A549 (cell line): ENCODE results near the gene TM9SF4. TPM values are rescaled to one million over a fixed set of nuclear protein-coding genes. Genes with fewer than 3 reads are reported as not detected.

ENCODE experiments used
- ATAC-seq, 2 experiments: fragments of 200-7000 bp in 1 of 2; fragments of >200 bp in 1 of 2; cut with Nextera tagmentation in 1 of 2; cut with Tn5 transposase in 1 of 2; 3 replicates each; pipeline versions ENCODE4 v1.8.0 to v1.9.1; 2018 to 2020; ENCODE audit warnings: mild to moderate bottlenecking in 1 of 2, moderate library complexity in 1 of 2
- CTCF ChIA-PET: fragments of 300-600 bp; sonication (Branson Sonifier 250); formaldehyde crosslinking; extraction: SDS; loops from one replicate; lab custom pipeline; 2021; ENCODE audit warnings: antibody characterized with exemption, inconsistent platforms; lab: Yijun Ruan, JAX
- POLR2A ChIA-PET: fragments of 350-600 bp; formaldehyde crosslinking; extraction: SDS; loops from one replicate; lab custom pipeline; 2021; ENCODE audit warnings: antibody characterized with exemption, inconsistent platforms; lab: Yijun Ruan, JAX
- DNase-seq, 2 experiments: peaks; one replicate each; pipeline versions ENCODE4 v3.0.0 to v3.0.0-alpha.2; 2011 to 2016; ENCODE audit warnings: low read depth in 1 of 2, low spot score in 1 of 2
- FAIRE-seq: peaks from 2 replicates; lab custom pipeline; 2011; peaks lifted over from hg19 to GRCh38; lab: Jason Lieb, UNC
- H3K27ac ChIP-seq, 2 experiments: fragments of >200 bp; sonication (Bioruptor Twin); formaldehyde crosslinking; 3 replicates each; pipeline ENCODE4 v1.5.1; 2016 to 2017
- H3K4me1 ChIP-seq: fragments of >200 bp; sonication (Bioruptor Twin); formaldehyde crosslinking; 3 replicates; pipeline ENCODE4 v1.6.1; 2016
- H3K4me2 ChIP-seq: fragments of >200 bp; sonication (Bioruptor Twin); formaldehyde crosslinking; 3 replicates; pipeline ENCODE4 v1.6.1; 2016
- H3K4me3 ChIP-seq: fragments of >200 bp; sonication (Bioruptor Twin); formaldehyde crosslinking; 3 replicates; pipeline ENCODE4 v1.5.1; 2016
- H3K9me3 ChIP-seq: fragments of >200 bp; sonication (Bioruptor Twin); formaldehyde crosslinking; 3 replicates; pipeline ENCODE4 v1.6.1; 2016
- BHLHE40 ChIP-seq: IDR thresholded peaks from 2 replicates; pipeline ENCODE4 v1.6.1; 2012; ENCODE audit warnings: low read depth, low read length, inconsistent platforms
- CBX8 ChIP-seq: fragments of 200-600 bp; sonication (generic); IDR thresholded peaks from 2 replicates; pipeline ENCODE4 v1.6.1; 2016
- CHD2 ChIP-seq: fragments of 150-350 bp; IDR thresholded peaks from 2 replicates; pipeline ENCODE4 v1.6.1; 2014; ENCODE audit warnings: low read length; ENCODE audit not compliant: partially characterized antibody
- EP300 ChIP-seq, 2 experiments: fragments of >200 bp; sonication (Bioruptor Twin); formaldehyde crosslinking; IDR thresholded peaks; 2 replicates in 1 of 2; 3 replicates in 1 of 2; pipeline ENCODE4 v1.6.1; 2016 to 2017
- HDAC2 ChIP-seq: fragments of 200-600 bp; sonication (generic); IDR thresholded peaks from 2 replicates; pipeline ENCODE4 v1.6.1; 2016
- HOXB13 ChIP-seq: fragments of 250-450 bp; sonication (Bioruptor Pico); IDR thresholded peaks from 2 replicates; pipeline ENCODE4 v1.5.0; 2020; ENCODE audit warnings: low read depth, mild to moderate bottlenecking, moderate library complexity
- JUN ChIP-seq, 2 experiments: fragments of >200 bp; sonication (Bioruptor Twin); formaldehyde crosslinking; IDR thresholded peaks; 2 replicates in 1 of 2; 3 replicates in 1 of 2; pipeline ENCODE4 v1.6.1; 2016 to 2017
- MAFK ChIP-seq: fragments of 450-650 bp; IDR thresholded peaks from 2 replicates; pipeline ENCODE4 v1.6.1; 2014; ENCODE audit not compliant: partially characterized antibody
- MAZ ChIP-seq: fragments of 150-350 bp; IDR thresholded peaks from 2 replicates; pipeline ENCODE4 v1.6.1; 2014; ENCODE audit warnings: antibody characterized with exemption, low read depth, low read length, borderline replicate concordance
- RAD21 ChIP-seq, 2 experiments: fragments of >200 bp in 1 of 2; sonication (Bioruptor Twin) in 1 of 2; formaldehyde crosslinking in 1 of 2; IDR thresholded peaks in 1 of 2; conservative IDR thresholded peaks in 1 of 2; 2 replicates in 1 of 2; 3 replicates in 1 of 2; pipeline ENCODE4 v1.6.1; 2012 to 2018; ENCODE audit warnings: inconsistent platforms in 1 of 2
- RNF2 ChIP-seq: fragments of 200-600 bp; sonication (generic); IDR thresholded peaks from 2 replicates; pipeline ENCODE4 v1.6.1; 2016; ENCODE audit warnings: low read depth, mild to moderate bottlenecking, antibody characterized with exemption, moderate library complexity, borderline replicate concordance
- SMC3 ChIP-seq: fragments of >200 bp; sonication (Bioruptor Twin); formaldehyde crosslinking; IDR thresholded peaks from 3 replicates; pipeline ENCODE4 v1.6.1; 2018; ENCODE audit warnings: inconsistent platforms
- ZC3H11A ChIP-seq: fragments of 450-650 bp; IDR thresholded peaks from 2 replicates; pipeline ENCODE4 v1.6.1; 2014; ENCODE audit warnings: antibody characterized with exemption, mild to moderate bottlenecking
- ZFP36 ChIP-seq: fragments of 450-650 bp; IDR thresholded peaks from 2 replicates; pipeline ENCODE4 v1.6.1; 2014; ENCODE audit warnings: borderline replicate concordance; ENCODE audit not compliant: partially characterized antibody
- WGBS: methylation state at CpG from one replicate; pipeline ENCODE4 v1.1.6; 2017; ENCODE audit errors: missing lambda C conversion rate; 5-methylcytosine and 5-hydroxymethylcytosine counted together
- polyA plus RNA-seq, 4 experiments: library from polyadenylated mRNA; depleted of rRNA in 3 of 4; stranded (reverse); fragments of >200 nt; fragmentation: RNase III in 1 of 4; extraction: RNeasy Plus Mini Kit Qiagen cat#74134 plus additional on column Dnase treatment in 1 of 4; gene quantifications; 2 replicates in 3 of 4; 3 replicates in 1 of 4; pipeline ENCODE4 v1.2.3, GENCODE V29; 2011 to 2017
- TF ChIP-seq, protein P1 (sequence below): IDR thresholded peaks from 2 replicates; pipeline ENCODE4 v1.6.1; 2012
- TF ChIP-seq, protein P2 (sequence below): fragments of 150-350 bp; IDR thresholded peaks from 2 replicates; pipeline ENCODE4 v1.6.1; 2014; ENCODE audit warnings: low read depth, mild to moderate bottlenecking, low read length
- TF ChIP-seq, protein P3 (sequence below): fragments of >200 bp; sonication (Bioruptor Twin); formaldehyde crosslinking; IDR thresholded peaks from 2 replicates; pipeline ENCODE4 v1.6.1; 2016

Gene TM9SF4
- polyA plus RNA-seq, 2 of the 4 experiments (the other 2 are of a cell fraction) = 52.3 to 60.0 TPM

DNA sequence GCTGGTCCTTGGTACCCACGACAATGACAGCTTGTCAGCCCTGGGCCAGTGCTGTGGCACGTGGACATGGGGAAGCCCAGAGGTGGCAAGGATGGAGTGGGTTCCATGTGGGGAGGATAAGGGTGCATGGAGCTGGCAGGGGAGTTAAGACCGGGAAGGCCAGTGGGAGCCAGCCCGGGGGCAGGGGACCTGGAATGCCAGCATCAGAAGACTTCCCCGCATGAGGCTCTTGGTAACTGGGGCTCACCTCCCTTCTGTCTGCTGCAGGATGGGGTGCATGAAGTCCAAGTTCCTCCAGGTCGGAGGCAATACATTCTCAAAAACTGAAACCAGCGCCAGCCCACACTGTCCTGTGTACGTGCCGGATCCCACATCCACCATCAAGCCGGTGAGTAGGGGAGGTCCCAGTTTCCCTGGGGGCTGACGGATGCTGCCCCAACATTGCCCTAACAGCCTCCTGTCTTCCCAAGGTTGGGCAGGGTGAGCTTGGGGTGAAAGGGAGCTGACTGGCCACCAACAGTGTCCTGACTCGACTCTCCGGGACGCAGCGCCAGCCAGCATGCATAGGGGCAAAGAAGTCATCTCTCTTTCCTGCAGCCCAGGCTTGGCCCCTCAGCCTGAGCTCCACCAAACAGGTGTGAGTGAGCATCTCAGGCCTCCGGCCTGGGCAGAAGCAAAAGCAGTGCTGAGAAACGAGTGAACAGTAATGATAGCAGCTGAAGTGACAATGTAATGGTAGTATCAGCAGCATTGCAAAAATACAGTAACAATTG lies 37.9 kb upstream of the TM9SF4 start:
- no peak overlapping the region for H3K4me3 ChIP-seq
- WGBS = 60% methylated on average over 15 of the region's 17 CpGs
- TF ChIP-seq HOXB13 (CRISPR knock-in tag) = no peak
- no peak for TF ChIP-seq HDAC2
- TF ChIP-seq CHD2 = no peak
- TF ChIP-seq, protein P1, sequence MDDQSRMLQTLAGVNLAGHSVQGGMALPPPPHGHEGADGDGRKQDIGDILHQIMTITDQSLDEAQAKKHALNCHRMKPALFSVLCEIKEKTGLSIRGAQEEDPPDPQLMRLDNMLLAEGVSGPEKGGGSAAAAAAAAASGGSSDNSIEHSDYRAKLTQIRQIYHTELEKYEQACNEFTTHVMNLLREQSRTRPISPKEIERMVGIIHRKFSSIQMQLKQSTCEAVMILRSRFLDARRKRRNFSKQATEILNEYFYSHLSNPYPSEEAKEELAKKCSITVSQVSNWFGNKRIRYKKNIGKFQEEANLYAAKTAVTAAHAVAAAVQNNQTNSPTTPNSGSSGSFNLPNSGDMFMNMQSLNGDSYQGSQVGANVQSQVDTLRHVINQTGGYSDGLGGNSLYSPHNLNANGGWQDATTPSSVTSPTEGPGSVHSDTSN = no peak
- TF ChIP-seq, protein P2, sequence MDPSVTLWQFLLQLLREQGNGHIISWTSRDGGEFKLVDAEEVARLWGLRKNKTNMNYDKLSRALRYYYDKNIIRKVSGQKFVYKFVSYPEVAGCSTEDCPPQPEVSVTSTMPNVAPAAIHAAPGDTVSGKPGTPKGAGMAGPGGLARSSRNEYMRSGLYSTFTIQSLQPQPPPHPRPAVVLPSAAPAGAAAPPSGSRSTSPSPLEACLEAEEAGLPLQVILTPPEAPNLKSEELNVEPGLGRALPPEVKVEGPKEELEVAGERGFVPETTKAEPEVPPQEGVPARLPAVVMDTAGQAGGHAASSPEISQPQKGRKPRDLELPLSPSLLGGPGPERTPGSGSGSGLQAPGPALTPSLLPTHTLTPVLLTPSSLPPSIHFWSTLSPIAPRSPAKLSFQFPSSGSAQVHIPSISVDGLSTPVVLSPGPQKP = no peak
- no peak for TF ChIP-seq ZC3H11A
- TF ChIP-seq, protein P3, sequence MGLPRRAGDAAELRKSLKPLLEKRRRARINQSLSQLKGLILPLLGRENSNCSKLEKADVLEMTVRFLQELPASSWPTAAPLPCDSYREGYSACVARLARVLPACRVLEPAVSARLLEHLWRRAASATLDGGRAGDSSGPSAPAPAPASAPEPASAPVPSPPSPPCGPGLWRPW = no peak
- TF ChIP-seq RNF2 = no peak
- TF ChIP-seq, all 56 proteins: peak for 0
- Histone ChIP-seq H3K9me3 (no peaks in the 10 kb centered on the region), H3K4me1 (no peaks in the 10 kb centered on the region), H3K27ac (no peak overlapping the region), H3K4me2 (no peak overlapping the region)
- DNase-seq (no peak), FAIRE-seq (no peak), ATAC-seq (no peak)
- POLR2A ChIA-PET = no interaction called here
- CTCF ChIA-PET = interaction anchor here (1.2 to 2.0 kb wide), 3 partner anchors 11 to 29 kb away, joined by 3 to 9 read pairs (median 3); no protein-coding TSS in a partner anchor

DNA sequence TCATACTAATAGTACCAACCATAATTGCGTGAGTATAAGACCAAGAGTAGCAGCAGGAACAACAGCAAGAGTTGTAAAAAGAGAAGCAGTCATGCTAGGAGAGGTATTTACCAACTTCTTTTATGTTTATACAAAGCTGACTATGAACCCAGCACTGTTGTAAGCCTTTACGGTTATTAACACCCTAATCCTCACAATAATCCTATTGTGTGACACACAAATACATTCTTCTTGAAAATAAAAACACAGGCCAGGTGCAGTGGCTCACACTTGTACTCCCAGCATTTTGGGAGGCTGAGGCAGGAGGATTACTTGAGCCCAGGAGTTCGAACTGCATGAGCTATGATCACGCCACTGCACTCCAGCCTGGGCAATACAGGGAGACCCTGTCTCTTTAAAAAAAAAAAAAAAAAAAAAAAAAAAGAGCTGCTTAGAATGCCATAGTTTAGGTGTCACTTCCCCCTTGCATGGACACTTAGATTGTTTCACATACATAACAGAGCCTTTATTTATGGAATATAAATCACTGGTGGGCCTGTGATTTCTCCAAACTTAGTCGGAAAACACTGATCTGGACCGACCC lies 37.3 kb upstream of the TM9SF4 start:
- ChIA-PET POLR2A (no interaction called here), CTCF (interaction anchor here (1.2 to 2.0 kb wide), 4 partner anchors 11 to 249 kb away, joined by 3 to 9 read pairs (median 4); no protein-coding TSS in a partner anchor)
- FAIRE-seq = no peak
- ATAC-seq = no peak
- Histone ChIP-seq H3K4me3 (no peak overlapping the region), H3K27ac (no peak overlapping the region), H3K4me2 (no peak overlapping the region), H3K4me1 (no peaks in the 10 kb centered on the region), H3K9me3 (no peaks in the 10 kb centered on the region)
- TF ChIP-seq SMC3 = no peak
- no peak for TF ChIP-seq JUN (IDR thresholded peaks at IDR 0.05)
- TF ChIP-seq EP300 (IDR thresholded peaks at IDR 0.05) = no peak
- 67% methylated on average over 6 of the region's 6 CpGs for WGBS
- no peak for DNase-seq

DNA sequence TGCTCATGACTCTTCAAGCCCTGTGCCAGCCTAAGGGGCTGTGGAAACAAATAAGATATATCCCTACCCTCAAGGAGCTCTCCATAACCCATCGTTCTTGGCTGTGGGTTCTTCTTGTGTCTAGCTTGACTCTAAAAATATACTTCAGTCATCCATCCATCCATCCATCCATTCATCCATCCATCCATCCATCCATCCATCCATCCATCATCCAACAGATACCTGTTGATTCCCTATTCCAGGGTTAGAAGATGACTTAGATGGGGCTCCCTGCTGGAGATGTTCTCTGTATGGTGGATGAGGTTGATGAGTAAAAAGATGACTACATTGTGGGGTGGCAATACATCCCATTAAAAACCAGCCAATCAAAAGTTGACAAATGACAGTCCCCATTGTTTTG lies 34.0 kb upstream of the TM9SF4 start:
- CTCF ChIA-PET = interaction anchor here (1.6 to 3.4 kb wide), 2 partner anchors 15 to 44 kb away, joined by 8 to 18 read pairs; no protein-coding TSS in a partner anchor
- TF ChIP-seq CBX8 (no peak), ZFP36 (no peak), BHLHE40 (no peak), RNF2 (no peak), SMC3 (no peak), MAZ (no peak), JUN (IDR thresholded peaks at IDR 0.05) (no peak), MAFK (no peak), RAD21 (conservative IDR thresholded peaks at IDR 0.05 in 1 of 2, IDR thresholded peaks at IDR 0.05 in 1 of 2) (no peak)
- TF ChIP-seq, protein P2 = no peak
- no peaks in the 10 kb centered on the region for H3K9me3 ChIP-seq
- H3K4me2 ChIP-seq = no peak overlapping the region
- DNase-seq (no peak), FAIRE-seq (no peak), ATAC-seq (no peak)
- no peak overlapping the region for H3K27ac ChIP-seq
- no peak overlapping the region for H3K4me3 ChIP-seq
- no peaks in the 10 kb centered on the region for H3K4me1 ChIP-seq
- WGBS = 4% methylated on average over 1 of the region's 1 CpG
- POLR2A ChIA-PET = no interaction called here
